K562 (cell line): ENCODE results near the gene SIRT3. TPM values are rescaled to one million over a fixed set of nuclear protein-coding genes. Genes with fewer than 3 reads are reported as not detected.

Experiments
- CC2D1A ChIP-seq: fragments of 450-650 bp; IDR thresholded peaks from 2 replicates; pipeline ENCODE4 v1.6.1; 2017; ENCODE audit warnings: mild to moderate bottlenecking
- CHD7 ChIP-seq: fragments of 200-600 bp; sonication (generic); IDR thresholded peaks from one replicate; pipeline ENCODE4 v1.6.1; 2012; ENCODE audit warnings: mild to moderate bottlenecking, low read depth, low read length, inconsistent platforms
- KDM1A ChIP-seq, 2 experiments: fragments of 450-650 bp; IDR thresholded peaks; 2 replicates each; pipeline ENCODE4 v1.6.1; 2016; ENCODE audit warnings: mild to moderate bottlenecking in 2 of 2
- KLF6 ChIP-seq: fragments of 250-450 bp; sonication (Bioruptor Pico); IDR thresholded peaks from 2 replicates; pipeline ENCODE4 v1.4.0; 2020; ENCODE audit warnings: mild to moderate bottlenecking, moderate library complexity, borderline replicate concordance
- NFE2 ChIP-seq: IDR thresholded peaks from 2 replicates; pipeline ENCODE4 v1.6.1; 2014; ENCODE audit warnings: antibody characterized with exemption, low read depth
- SREBF1 ChIP-seq: fragments of 150-350 bp; IDR thresholded peaks from 2 replicates; pipeline ENCODE4 v1.6.1; 2014; ENCODE audit warnings: antibody characterized with exemption, low read depth, low read length, borderline replicate concordance
- TOE1 ChIP-seq, 2 experiments: fragments of 450-650 bp in 1 of 2; sonication (generic) in 1 of 2; formaldehyde crosslinking in 1 of 2; IDR thresholded peaks; 2 replicates each; pipeline versions ENCODE4 v1.7.1 to v1.8.0; 2016 to 2022; ENCODE audit warnings: borderline replicate concordance in 2 of 2, mild to moderate bottlenecking in 2 of 2, antibody characterized with exemption in 1 of 2, inconsistent platforms in 1 of 2, low read depth in 1 of 2, missing genetic modification reagents in 1 of 2, moderate library complexity in 1 of 2
- ZFP30 ChIP-seq: fragments of 250-450 bp; sonication (Bioruptor Pico); IDR thresholded peaks from 2 replicates; pipeline ENCODE4 v1.8.0; 2022; ENCODE audit warnings: moderate library complexity, mild to moderate bottlenecking, inconsistent platforms, borderline replicate concordance
- ZKSCAN8 ChIP-seq: fragments of 200-800 bp; sonication (Bioruptor generic); IDR thresholded peaks from 2 replicates; pipeline ENCODE4 v1.6.1; 2016; ENCODE audit warnings: missing genetic modification characterization, missing compliant biosample characterization
- ZNF445 ChIP-seq: fragments of 250-450 bp; sonication (Bioruptor Pico); IDR thresholded peaks from 2 replicates; pipeline ENCODE4 v1.4.0; 2020; ENCODE audit warnings: low read depth, mild to moderate bottlenecking, moderate library complexity
- ZNF589 ChIP-seq: fragments of 200-800 bp; sonication (Bioruptor generic); IDR thresholded peaks from 2 replicates; pipeline ENCODE4 v1.6.1; 2016; ENCODE audit warnings: low read depth, missing genetic modification characterization, missing compliant biosample characterization
- ZSCAN32 ChIP-seq: fragments of 450-650 bp; formaldehyde crosslinking; IDR thresholded peaks from 2 replicates; pipeline ENCODE4 v1.4.0; 2020; ENCODE audit warnings: mild to moderate bottlenecking, moderate library complexity
- polyA plus RNA-seq, 8 experiments: library from polyadenylated mRNA; depleted of rRNA in 4 of 8; stranded (reverse) in 5 of 8; unstranded in 3 of 8; fragments of >200 nt; fragmentation: Nextera tagmentation in 2 of 8; fragmentation: Illumina TruSeq in 1 of 8; extraction: Ambion mirVana in 2 of 8; extraction: Trizol in 1 of 8; gene quantifications; 2 replicates each; pipeline versions ENCODE4 v1.2.1 to v1.2.3, GENCODE V29; 2011 to 2014; ENCODE audit warnings: inconsistent platforms in 1 of 8, missing spikeins in 1 of 8
- total RNA-seq, 7 experiments: library from RNA; depleted of rRNA in 6 of 7; stranded (reverse); fragments of >200 nt in 6 of 7; fragmentation: Illumina TruSeq in 2 of 7; extraction: Trizol in 2 of 7; gene quantifications; 2 replicates each; pipeline versions ENCODE4 v1.2.1 to v1.2.3, GENCODE V29; 2011 to 2021; ENCODE audit warnings: low replicate concordance in 1 of 7
- TF ChIP-seq, protein P1 (sequence below): fragments of 450-650 bp; IDR thresholded peaks from 2 replicates; pipeline ENCODE4 v1.6.1; 2016
- TF ChIP-seq, protein P2 (sequence below): sonication (generic); formaldehyde crosslinking; IDR thresholded peaks from 2 replicates; pipeline ENCODE4 v1.8.1; 2023; ENCODE audit warnings: mild to moderate bottlenecking, missing genetic modification reagents

SIRT3 gene
- total and polyA plus RNA-seq, 9 of the 15 experiments (the other 6 are each of a cell fraction or from before 2014, with no cell fraction given), result 1.9 to 27.5 (median 14.5) TPM

DNA sequence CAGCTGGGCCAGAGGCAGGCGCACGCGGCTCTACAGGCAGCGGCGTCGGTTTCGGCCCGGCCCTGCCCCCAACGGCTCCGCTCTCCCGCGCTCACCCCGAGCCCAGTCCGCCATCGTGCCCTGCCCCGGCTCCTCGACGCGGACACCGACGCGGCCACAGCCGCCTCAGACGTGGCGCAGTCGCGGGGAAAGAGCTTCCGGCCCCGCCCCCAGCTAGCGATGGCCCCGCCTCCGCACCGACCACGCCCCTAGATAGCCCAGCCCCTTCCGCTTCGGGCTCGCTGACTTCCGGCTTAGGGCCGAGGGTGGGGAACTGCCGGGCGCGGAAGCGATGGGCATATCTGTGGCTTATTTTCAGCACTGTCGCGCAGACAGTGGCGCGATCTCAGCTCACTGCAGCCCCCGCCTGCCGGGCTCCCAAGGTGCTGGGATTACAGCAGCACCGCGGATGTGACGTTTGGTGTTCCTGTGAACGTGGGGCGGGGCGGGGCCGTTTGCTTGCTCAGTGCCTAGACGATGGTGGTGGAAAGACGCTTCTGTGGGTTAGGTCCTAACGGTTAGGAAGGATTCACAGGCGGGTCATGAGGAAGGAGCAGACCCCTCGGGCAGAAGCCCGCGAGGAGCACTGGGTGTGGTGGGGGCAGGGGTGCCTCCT is 28.8 kb downstream of the SIRT3 start, which contains the start of the genes BET1L and RIC8A (continued):
- TF ChIP-seq CHD7, result no peak
- TF ChIP-seq ZSCAN32 (CRISPR knock-in tag), result no peak
- TF ChIP-seq, protein P1, sequence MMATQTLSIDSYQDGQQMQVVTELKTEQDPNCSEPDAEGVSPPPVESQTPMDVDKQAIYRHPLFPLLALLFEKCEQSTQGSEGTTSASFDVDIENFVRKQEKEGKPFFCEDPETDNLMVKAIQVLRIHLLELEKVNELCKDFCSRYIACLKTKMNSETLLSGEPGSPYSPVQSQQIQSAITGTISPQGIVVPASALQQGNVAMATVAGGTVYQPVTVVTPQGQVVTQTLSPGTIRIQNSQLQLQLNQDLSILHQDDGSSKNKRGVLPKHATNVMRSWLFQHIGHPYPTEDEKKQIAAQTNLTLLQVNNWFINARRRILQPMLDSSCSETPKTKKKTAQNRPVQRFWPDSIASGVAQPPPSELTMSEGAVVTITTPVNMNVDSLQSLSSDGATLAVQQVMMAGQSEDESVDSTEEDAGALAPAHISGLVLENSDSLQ, result peak; percentile 67; the same call in 1 of the 2 replicates
- TF ChIP-seq TOE1 (IDR thresholded peaks at IDR 0.05; ENCODE audit: borderline replicate concordance), result no peak; the same call in 1 of the 2 replicates
- 0 out of 2 replicates have a peak, but pooled peaks have one; percentile 49 for TF ChIP-seq TOE1 (CRISPR knock-in tag; IDR thresholded peaks at IDR 0.05; ENCODE audit: borderline replicate concordance, low read depth)
- no peak; the same call in 1 of the 2 replicates for TF ChIP-seq ZNF589 (CRISPR knock-in tag)
- no peak for TF ChIP-seq NFE2
- TF ChIP-seq SREBF1, result peak; percentile 47; the same call in 1 of the 2 replicates
- TF ChIP-seq ZFP30 (CRISPR knock-in tag), result no peak
- TF ChIP-seq, protein P2, sequence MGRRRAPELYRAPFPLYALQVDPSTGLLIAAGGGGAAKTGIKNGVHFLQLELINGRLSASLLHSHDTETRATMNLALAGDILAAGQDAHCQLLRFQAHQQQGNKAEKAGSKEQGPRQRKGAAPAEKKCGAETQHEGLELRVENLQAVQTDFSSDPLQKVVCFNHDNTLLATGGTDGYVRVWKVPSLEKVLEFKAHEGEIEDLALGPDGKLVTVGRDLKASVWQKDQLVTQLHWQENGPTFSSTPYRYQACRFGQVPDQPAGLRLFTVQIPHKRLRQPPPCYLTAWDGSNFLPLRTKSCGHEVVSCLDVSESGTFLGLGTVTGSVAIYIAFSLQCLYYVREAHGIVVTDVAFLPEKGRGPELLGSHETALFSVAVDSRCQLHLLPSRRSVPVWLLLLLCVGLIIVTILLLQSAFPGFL (CRISPR knock-in tag), result no peak
- TF ChIP-seq CC2D1A, result no peak
- no peak for TF ChIP-seq ZKSCAN8 (CRISPR knock-in tag)
- TF ChIP-seq ZNF445 (CRISPR knock-in tag), result no peak
- no peak for TF ChIP-seq KLF6
- TF ChIP-seq KDM1A (IDR thresholded peaks at IDR 0.05), result no peak
